Peyer's patch (tissue), 4 donors: ENCODE measurements around the gene TAF11. TPM values are rescaled to one million over a fixed set of nuclear protein-coding genes. Genes with fewer than 3 reads are reported as not detected.
A peak's percentile ranks its signal among the peaks of the same experiment; 100 is the strongest.
"Not testable (repeated sequence)": the region's sequence is repeated elsewhere in the genome, so short reads cannot be mapped to it uniquely, and the experiment has no call there.

Experiments used
- DNase-seq, 3 donors: peaks; one replicate each; pipeline ENCODE4 v3.0.0-alpha.2; 2017 to 2019
- H3K27ac ChIP-seq, 4 donors: fragments of 200-600 bp; sonication (generic); one replicate each; pipeline ENCODE4 v1.5.1; 2016 to 2019
- H3K27me3 ChIP-seq, 2 donors: fragments of 200-600 bp; sonication (generic); one replicate each; pipeline ENCODE4 v1.5.1; 2019
- H3K36me3 ChIP-seq, 3 donors: fragments of 200-600 bp; sonication (generic); one replicate each; pipeline ENCODE4 v1.5.1; 2016 to 2019
- H3K4me1 ChIP-seq, 4 donors: fragments of 200-600 bp; sonication (generic); one replicate each; pipeline ENCODE4 v1.5.1; 2016 to 2019
- H3K4me3 ChIP-seq, 4 donors: fragments of 200-600 bp; sonication (generic); 1 replicate in 3 of 4; 2 replicates in 1 of 4; pipeline ENCODE4 v1.5.1; 2016 to 2019; ENCODE audit warnings: mild to moderate bottlenecking in 1 of 4
- H3K9me3 ChIP-seq, 4 donors: fragments of 200-600 bp; sonication (generic); one replicate each; pipeline ENCODE4 v1.5.1; 2016 to 2019; ENCODE audit warnings: mild to moderate bottlenecking in 1 of 4
- POLR2A ChIP-seq, 2 donors: fragments of 450-650 bp; IDR thresholded peaks; one replicate each; pipeline ENCODE4 v1.5.1; 2017; ENCODE audit warnings: antibody characterized with exemption in 2 of 2, mild to moderate bottlenecking in 2 of 2, moderate library complexity in 2 of 2
- total RNA-seq, 4 donors: library from RNA; depleted of rRNA; stranded (reverse); fragments of >200 nt; gene quantifications; one replicate each; pipeline ENCODE4 v1.1.0, GENCODE V29; 2016
- TF ChIP-seq, protein P1 (sequence below), 6 experiments: fragments of 450-650 bp in 4 of 6; fragments of 200-600 bp in 2 of 6; sonication (generic) in 1 of 6; IDR thresholded peaks; one replicate each; pipeline ENCODE4 v1.5.1; 2017 to 2019; ENCODE audit warnings: antibody characterized with exemption in 6 of 6, mild to moderate bottlenecking in 3 of 6, moderate library complexity in 1 of 6

The TAF11 gene, protein sequence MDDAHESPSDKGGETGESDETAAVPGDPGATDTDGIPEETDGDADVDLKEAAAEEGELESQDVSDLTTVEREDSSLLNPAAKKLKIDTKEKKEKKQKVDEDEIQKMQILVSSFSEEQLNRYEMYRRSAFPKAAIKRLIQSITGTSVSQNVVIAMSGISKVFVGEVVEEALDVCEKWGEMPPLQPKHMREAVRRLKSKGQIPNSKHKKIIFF
- total RNA-seq, result 10 to 100 TPM; 22.1 to 30.5 (median 25.4) TPM

DNA sequence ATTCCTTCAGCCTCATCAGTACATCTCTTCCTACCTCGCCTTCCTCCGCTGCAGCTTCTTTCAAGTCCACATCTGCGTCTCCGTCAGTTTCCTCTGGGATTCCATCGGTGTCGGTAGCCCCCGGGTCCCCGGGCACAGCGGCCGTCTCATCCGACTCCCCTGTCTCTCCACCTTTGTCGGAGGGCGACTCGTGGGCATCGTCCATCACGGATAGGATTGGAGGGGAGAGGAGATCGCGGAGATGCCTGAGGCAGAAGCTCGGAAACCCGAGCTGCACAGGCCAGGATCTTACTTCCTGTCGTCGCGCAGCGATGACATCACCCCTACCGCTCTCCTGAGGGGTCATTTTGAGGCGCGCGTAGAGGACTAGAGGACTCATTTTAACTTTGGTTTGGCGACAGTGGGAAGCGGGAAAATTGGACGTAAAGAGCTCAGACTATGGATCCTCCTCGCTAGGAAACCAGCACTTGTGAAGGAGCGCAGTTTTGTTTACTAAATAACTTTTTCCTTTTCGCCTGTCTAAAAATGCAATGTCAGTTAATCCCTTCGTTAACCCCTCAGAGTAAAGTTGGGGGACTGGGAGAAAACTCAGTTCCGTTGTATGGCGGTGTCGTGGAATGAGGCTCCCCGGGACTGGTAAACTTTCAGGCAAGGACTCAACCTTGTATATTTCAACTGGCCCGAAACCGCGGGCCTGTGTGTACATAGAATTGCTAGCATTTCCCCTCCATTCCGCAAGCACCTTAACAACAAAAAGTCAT lies at the start of gene TAF11:
TAF11 (minus strand) TSS at position 290 of the 761 bp plus-strand sequence; CDS start at position 205, 85 bp downstream.
- no peaks in the 10 kb centered on the region for H3K9me3 ChIP-seq
- H3K4me3 ChIP-seq, result peak within 1 kb of the TSS; percentile 83 to 98 (median 88)
- no peaks in the 10 kb centered on the region for H3K27me3 ChIP-seq
- H3K4me1 ChIP-seq, result peaks cover 0 to 31% (median 8%) of the 10 kb centered on the region in 4 donors
- TF ChIP-seq, protein P1, sequence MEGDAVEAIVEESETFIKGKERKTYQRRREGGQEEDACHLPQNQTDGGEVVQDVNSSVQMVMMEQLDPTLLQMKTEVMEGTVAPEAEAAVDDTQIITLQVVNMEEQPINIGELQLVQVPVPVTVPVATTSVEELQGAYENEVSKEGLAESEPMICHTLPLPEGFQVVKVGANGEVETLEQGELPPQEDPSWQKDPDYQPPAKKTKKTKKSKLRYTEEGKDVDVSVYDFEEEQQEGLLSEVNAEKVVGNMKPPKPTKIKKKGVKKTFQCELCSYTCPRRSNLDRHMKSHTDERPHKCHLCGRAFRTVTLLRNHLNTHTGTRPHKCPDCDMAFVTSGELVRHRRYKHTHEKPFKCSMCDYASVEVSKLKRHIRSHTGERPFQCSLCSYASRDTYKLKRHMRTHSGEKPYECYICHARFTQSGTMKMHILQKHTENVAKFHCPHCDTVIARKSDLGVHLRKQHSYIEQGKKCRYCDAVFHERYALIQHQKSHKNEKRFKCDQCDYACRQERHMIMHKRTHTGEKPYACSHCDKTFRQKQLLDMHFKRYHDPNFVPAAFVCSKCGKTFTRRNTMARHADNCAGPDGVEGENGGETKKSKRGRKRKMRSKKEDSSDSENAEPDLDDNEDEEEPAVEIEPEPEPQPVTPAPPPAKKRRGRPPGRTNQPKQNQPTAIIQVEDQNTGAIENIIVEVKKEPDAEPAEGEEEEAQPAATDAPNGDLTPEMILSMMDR (IDR thresholded peaks at IDR 0.05), result no peak
- TF ChIP-seq POLR2A (IDR thresholded peaks at IDR 0.05), result peak; percentile 84 to 91
- peaks cover 0 to 11% (median 0%) of the 10 kb centered on the region in 3 donors for H3K36me3 ChIP-seq
- peak; percentile 95 to 98 (median 95) for DNase-seq
- peak within 1 kb of the TSS; percentile 87 to 92 (median 92) for H3K27ac ChIP-seq

DNA sequence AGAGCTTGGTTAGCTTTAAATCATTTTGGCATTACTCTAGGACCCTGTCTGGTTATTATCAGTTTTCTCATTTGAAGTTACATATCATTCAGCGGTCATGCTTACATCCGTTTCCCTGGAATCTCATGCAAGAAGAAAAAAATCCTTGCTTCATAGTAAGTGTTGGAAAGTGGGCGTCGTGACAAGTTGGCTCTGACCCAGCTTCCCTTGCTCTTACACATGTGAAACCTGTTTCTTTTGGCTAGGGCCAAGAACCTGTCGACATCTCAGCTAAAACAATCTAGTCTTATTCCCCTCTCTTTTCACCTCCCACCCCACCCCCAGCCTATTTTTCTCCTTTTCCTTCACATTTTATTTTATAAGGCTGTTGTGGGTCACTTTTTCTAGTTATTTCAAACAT lies 46.7 kb upstream of the TAF11 start:
- Histone ChIP-seq H3K27ac (no peak overlapping the region), H3K36me3 (no peaks in the 10 kb centered on the region), H3K9me3 (no peaks in the 10 kb centered on the region), H3K4me1 (peaks cover 0 to 3% (median 0%) of the 10 kb centered on the region in 4 donors), H3K27me3 (no peaks in the 10 kb centered on the region), H3K4me3 (no peak overlapping the region)
- DNase-seq, result no peak
- TF ChIP-seq, protein P1 (IDR thresholded peaks at IDR 0.05), result no peak
- no peak for TF ChIP-seq POLR2A (IDR thresholded peaks at IDR 0.05)

DNA sequence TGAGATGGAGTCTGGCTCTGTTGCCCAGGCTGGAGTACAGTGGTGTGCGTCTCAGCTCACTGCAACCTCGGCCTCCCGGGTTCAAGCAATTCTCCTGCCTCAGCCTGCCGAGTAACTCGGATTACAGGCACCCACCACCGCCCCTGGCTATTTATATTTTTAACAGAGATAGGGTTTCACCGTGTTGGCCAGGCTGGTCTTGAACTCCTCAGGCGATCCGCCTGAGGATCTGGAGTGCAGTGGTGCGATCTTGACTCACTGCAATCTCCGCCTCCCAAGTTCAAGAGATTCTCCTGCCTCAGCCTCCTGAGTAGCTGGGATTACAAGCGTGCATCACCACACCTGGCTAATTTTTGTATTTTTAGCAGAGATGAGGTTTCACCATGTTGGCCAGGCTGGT lies 44.4 kb upstream of the TAF11 start:
- not testable (repeated sequence) for DNase-seq, H3K9me3 ChIP-seq, H3K36me3 ChIP-seq, H3K27ac ChIP-seq, H3K27me3 ChIP-seq, H3K4me1 ChIP-seq, H3K4me3 ChIP-seq

DNA sequence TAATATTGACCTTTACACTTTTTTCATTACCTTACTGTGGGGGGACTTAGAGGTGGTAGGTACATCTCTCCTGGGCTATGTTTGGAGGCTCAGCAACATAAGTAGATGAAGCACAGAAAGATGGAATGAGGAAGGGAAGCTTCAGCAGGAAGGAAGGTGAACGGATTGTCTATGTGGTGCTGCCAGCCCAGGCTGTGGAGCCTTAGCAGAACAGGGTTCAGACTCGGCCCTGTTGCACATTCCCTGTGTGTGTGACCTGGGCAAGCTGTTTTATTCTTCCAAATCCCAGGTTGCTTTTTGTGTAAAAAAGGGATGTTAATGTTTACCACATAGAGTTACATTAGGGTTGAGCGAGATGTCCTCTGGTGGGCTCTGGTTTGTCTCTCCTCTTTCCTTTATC lies 42.4 kb upstream of the TAF11 start:
- no peaks in the 10 kb centered on the region for H3K36me3 ChIP-seq
- no peaks in the 10 kb centered on the region for H3K4me1 ChIP-seq
- TF ChIP-seq, protein P1 (IDR thresholded peaks at IDR 0.05), result no peak
- no peak for TF ChIP-seq POLR2A (IDR thresholded peaks at IDR 0.05)
- no peaks in the 10 kb centered on the region for H3K9me3 ChIP-seq
- no peaks in the 10 kb centered on the region for H3K27me3 ChIP-seq
- H3K27ac ChIP-seq, result no peak overlapping the region
- DNase-seq, result no peak
- H3K4me3 ChIP-seq, result no peak overlapping the region

DNA sequence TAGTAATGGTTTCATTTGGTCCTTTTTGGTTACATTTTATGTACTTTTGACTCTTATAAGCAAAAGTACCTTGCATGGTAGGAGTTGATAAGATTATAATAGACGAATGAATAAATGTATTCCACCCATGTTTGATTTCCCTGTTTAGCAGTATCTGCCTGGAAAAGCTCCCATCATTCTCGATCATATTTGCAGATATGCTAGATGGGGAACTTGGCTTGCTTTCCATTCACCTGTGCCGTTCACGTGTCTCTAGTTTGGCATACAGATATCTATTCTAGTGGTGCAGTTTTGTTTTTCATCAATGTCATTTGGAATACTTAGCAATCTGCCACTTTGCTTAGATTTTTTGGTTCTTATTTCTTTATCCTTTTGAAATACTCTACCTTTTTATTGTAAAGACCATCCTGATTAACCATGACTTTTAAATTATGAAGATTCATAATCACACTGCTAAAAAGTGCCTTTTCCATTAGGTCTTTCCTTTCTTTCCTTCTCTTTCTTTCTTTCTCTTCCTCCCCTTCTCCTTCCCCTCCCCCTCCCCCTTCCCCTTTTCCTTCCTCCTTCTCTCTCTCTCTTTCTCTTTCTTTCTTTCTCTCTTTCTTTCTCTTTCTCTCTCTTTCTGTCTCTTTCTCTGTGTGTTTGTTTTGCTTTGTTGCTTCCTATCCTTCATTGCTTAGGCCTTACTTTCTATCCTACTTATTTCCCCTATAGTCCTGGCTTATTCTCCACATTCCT lies 41.6 kb upstream of the TAF11 start:
- TF ChIP-seq, protein P1 (IDR thresholded peaks at IDR 0.05), result no peak
- TF ChIP-seq POLR2A (IDR thresholded peaks at IDR 0.05), result no peak
- Histone ChIP-seq H3K27ac (no peak overlapping the region), H3K27me3 (no peaks in the 10 kb centered on the region), H3K36me3 (no peaks in the 10 kb centered on the region), H3K9me3 (no peaks in the 10 kb centered on the region), H3K4me1 (no peaks in the 10 kb centered on the region), H3K4me3 (no peak overlapping the region)
- no peak for DNase-seq

DNA sequence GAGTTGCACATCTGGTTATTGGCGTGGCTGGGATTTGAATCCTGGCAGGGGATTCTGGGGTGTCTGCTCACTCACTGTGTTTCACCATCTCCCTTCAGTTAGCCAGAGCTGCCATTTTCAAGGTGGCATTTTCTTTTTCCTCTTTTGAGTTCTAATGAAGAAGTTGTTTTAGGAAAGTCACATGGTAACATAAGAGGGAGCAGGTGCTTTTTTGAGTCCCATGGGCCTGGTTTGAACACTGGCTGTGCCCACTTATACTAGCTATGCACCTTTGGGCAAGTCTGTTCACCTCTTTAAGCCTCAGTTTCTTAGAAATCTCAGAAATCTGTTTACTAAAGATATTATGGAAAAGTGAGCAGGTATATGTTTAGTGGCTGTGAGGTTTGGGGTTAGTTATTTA lies 40.9 kb upstream of the TAF11 start:
- Histone ChIP-seq H3K27ac (no peak overlapping the region), H3K36me3 (no peaks in the 10 kb centered on the region), H3K4me3 (no peak overlapping the region), H3K27me3 (no peaks in the 10 kb centered on the region), H3K4me1 (no peaks in the 10 kb centered on the region), H3K9me3 (no peaks in the 10 kb centered on the region)
- TF ChIP-seq POLR2A (IDR thresholded peaks at IDR 0.05), result no peak
- TF ChIP-seq, protein P1 (IDR thresholded peaks at IDR 0.05), result no peak
- no peak for DNase-seq
